H1 (cell line): ENCODE data around the gene F2.

Experiments
- EP300 ChIP-seq, 2 experiments: IDR thresholded peaks; 1 replicate in 1 of 2; 2 replicates in 1 of 2; pipeline ENCODE4 v1.6.1; 2011 to 2012; ENCODE audit warnings: low read depth in 2 of 2, low read length in 2 of 2, mild to moderate bottlenecking in 2 of 2, borderline replicate concordance in 1 of 2, inconsistent platforms in 1 of 2, moderate library complexity in 1 of 2
- RXRA ChIP-seq: IDR thresholded peaks from 2 replicates; pipeline ENCODE4 v1.6.1; 2011; ENCODE audit warnings: low read depth, mild to moderate bottlenecking, low read length, moderate library complexity; ENCODE audit not compliant: insufficient read depth
- TF ChIP-seq, protein P1 (sequence below): IDR thresholded peaks from 2 replicates; pipeline ENCODE4 v1.6.1; 2012; ENCODE audit warnings: inconsistent platforms
- TF ChIP-seq, protein P2 (sequence below), 3 experiments: IDR thresholded peaks; 1 replicate in 2 of 3; 2 replicates in 1 of 3; pipeline versions ENCODE4 v1.5.1 to v1.6.1; 2011; ENCODE audit warnings: low read length in 3 of 3, mild to moderate bottlenecking in 3 of 3, inconsistent platforms in 2 of 3, low read depth in 1 of 3, moderate library complexity in 1 of 3; ENCODE audit not compliant: insufficient read depth in 1 of 3; ENCODE audit errors: control extremely low read depth in 1 of 3

DNA sequence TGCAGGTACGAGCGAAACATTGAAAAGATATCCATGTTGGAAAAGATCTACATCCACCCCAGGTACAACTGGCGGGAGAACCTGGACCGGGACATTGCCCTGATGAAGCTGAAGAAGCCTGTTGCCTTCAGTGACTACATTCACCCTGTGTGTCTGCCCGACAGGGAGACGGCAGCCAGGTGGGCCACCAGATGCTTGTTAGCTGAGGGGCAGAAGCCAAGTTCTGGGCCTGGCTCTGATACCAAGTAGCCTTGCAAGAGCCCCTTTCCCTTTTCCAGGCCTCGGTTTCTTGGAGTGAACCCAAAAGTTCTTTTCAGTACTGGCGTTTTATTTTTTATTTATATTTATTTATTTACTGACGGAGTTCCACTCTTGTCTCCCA lies 9.6 kb downstream of the F2 start:
- no peak for TF ChIP-seq EP300 (IDR thresholded peaks at IDR 0.05; ENCODE audit: borderline replicate concordance in 1 of 2, low read depth in 2 of 2, low read length in 2 of 2)
- TF ChIP-seq, protein P1, sequence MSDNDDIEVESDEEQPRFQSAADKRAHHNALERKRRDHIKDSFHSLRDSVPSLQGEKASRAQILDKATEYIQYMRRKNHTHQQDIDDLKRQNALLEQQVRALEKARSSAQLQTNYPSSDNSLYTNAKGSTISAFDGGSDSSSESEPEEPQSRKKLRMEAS = no peak
- TF ChIP-seq RXRA = no peak
- TF ChIP-seq, protein P2, sequence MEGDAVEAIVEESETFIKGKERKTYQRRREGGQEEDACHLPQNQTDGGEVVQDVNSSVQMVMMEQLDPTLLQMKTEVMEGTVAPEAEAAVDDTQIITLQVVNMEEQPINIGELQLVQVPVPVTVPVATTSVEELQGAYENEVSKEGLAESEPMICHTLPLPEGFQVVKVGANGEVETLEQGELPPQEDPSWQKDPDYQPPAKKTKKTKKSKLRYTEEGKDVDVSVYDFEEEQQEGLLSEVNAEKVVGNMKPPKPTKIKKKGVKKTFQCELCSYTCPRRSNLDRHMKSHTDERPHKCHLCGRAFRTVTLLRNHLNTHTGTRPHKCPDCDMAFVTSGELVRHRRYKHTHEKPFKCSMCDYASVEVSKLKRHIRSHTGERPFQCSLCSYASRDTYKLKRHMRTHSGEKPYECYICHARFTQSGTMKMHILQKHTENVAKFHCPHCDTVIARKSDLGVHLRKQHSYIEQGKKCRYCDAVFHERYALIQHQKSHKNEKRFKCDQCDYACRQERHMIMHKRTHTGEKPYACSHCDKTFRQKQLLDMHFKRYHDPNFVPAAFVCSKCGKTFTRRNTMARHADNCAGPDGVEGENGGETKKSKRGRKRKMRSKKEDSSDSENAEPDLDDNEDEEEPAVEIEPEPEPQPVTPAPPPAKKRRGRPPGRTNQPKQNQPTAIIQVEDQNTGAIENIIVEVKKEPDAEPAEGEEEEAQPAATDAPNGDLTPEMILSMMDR (IDR thresholded peaks at IDR 0.05; ENCODE audit: control extremely low read depth in 1 of 3, insufficient read depth in 1 of 3, low read depth in 1 of 3, low read length in 3 of 3) = no peak
